Fibroblast of upper back skin (primary cell): ENCODE results near the gene HOXA10.

Source experiments
- DNase-seq: peaks from one replicate; pipeline ENCODE4 v3.0.0-alpha.2; 2013

HOXA10 gene

GRCh38 chr7:27203365-27203953 is 29.3 kb upstream of the HOXA10 start:
- DNase-seq = no peak

GRCh38 chr7:27202862-27203134 is 28.7 kb upstream of the HOXA10 start:
- no peak for DNase-seq

GRCh38 chr7:27202018-27202861 is 28.1 kb upstream of the HOXA10 start:
- DNase-seq = no peak

GRCh38 chr7:27201580-27202017 is 27.5 kb upstream of the HOXA10 start:
- no peak for DNase-seq

GRCh38 chr7:27200761-27201579 is 26.9 kb upstream of the HOXA10 start:
- DNase-seq = no peak

- no peak for DNase-seq
Measured at GRCh38 chr7:27199849-27200760, 26.0 kb upstream of the HOXA10 start, which contains the start of gene HOXA13. HOXA13 (minus strand) TSS chr7:27200091; CDS start chr7:27200077, 14 bp downstream.

- no peak for DNase-seq
Measured at GRCh38 chr7:27198871-27199801, 25.0 kb upstream of the HOXA10 start.

- no peak for DNase-seq
Measured at GRCh38 chr7:27198138-27198841, 24.2 kb upstream of the HOXA10 start.

GRCh38 chr7:27197137-27198042 is 23.3 kb upstream of the HOXA10 start:
- DNase-seq = no peak

- peak; percentile 57 for DNase-seq
Measured at GRCh38 chr7:27196287-27196767, 22.2 kb upstream of the HOXA10 start.

DNA sequence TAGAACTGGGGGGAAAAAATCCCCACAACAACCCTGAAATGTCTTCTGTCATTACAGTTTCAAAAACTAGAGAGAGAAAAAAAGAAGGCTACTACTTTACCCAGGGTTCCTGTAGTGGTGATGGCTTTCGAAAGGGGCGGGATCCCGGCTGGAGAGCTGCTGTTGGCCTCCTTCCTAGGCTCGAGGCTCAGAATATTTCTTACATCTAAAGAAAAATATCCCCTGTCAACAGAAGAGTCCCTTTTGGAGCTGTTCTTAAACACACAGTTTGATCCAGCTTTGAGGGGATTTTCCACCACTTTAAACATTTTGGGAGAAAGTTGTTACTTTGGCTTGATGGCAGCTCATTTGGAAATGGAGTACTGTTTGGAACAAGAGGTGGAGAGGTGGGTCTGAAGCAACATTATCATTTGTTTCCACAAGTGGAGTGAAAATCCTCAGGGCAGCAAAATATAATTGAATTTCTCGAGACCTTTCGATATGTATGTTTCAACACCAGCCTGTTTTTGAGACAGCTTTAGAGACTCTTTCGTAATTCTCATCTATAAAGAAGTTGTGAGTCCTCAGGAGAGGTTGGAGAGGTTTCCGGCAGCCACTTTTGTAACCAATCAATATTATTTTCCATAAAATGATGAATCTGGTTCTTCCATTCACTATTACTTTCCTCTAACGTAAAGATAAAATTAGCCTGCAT is 20.7 kb upstream of the HOXA10 start:
- DNase-seq = no peak

DNA sequence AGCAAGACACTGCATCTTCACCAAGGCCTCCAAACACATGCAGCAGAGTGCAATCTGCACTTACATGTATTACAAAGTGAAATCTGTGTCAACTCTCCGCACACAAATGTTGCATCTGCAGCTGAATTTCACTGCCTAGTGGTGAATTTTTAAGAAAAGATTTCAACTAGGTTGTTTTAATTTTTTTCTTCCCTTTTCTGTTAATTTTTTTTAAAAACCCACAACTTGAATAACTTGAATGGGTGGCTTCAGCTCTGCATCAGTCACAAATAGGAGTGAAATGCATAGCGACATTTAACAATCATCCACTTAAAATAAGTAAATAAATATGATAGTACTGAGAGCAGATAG is 19.9 kb upstream of the HOXA10 start:
- no peak for DNase-seq

- DNase-seq = no peak
Measured at GRCh38 chr7:27193335-27194001, 19.3 kb upstream of the HOXA10 start.

DNA sequence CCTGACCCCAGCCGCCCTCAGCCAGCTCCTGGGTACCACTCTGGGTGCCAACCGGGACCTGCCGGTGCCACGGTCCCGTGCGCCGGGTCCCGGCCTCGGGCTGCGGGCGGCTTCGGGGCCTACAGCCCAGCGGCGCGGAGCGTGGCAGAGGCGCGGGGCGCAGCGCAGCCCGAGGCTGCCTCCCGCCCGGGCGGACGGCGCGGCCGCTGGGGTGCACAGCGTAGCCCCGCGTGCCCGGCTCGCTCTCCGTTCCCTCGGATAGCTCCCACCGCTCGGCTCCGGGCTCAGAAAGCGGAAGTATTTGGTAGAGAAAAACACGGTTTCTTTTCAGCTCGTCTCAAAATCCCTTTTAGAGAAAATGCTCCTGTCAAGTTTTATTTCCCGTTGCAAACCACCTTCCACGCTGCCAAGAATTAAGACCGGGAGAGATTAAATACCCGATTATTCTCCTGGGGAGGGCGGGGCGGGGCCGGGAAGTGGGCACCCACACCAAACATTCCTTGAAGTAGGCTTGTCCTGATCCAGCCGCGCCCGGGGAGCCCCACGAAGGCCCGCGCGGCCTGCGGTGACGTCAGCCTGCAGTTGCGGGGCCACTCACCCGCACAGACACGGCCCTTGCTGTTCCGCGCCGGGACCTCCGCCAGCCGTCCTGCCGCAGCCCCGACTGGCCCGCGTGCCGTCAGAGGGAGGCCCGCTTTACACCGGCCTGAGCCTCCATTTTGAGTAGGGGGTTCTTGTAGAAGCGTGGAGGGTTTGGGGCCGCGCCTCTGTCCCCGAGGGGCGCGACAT is 18.6 kb upstream of the HOXA10 start:
- DNase-seq = no peak

DNA sequence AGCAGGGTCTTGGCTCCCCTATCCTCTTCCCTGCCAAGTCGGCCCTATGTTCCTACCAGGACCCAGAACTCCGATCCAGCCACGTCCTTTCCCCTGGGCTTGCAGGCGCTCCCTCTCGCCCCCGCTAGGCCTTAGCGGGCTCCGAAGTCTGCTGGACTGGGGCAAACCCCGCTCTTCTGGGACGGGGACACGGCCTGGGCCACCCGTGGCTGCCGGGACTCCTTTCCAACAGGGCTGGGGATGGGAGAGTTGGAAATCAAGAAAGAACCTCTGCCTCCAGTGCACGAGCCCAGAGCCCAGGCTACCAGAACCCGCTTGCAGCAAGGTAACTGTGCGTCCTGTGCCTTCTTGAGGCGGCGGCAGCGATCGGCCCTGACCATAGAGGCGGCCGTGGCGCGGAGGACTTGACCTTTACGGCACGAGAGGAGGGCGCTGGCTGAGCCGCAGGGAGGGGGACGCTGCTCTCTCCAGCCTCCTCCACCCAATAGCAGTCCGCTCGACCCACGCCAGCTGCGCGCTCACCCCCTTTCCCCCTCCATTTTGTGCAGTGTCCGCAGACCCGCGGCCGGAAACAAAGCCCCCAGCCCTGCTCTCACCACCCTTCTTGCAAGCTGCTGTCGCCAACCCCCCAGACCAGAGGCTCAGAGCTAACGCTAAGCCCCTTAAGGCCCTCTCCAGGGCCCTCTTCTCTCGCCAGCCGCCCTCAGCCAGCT is 17.9 kb upstream of the HOXA10 start:
- no peak for DNase-seq

GRCh38 chr7:27191161-27191731 is 17.1 kb upstream of the HOXA10 start:
- DNase-seq = no peak
